WTC11 (cell line): ENCODE results near the gene NANOG. TPM values are rescaled to one million over a fixed set of nuclear protein-coding genes. Genes with fewer than 3 reads are reported as not detected.
A peak's percentile ranks its signal among the peaks of the same experiment; 100 is the strongest.
"Not testable (repeated sequence)": the region's sequence is repeated elsewhere in the genome, so short reads cannot be mapped to it uniquely, and the experiment has no call there.

ENCODE experiments used
- ATAC-seq: fragments of 200-7000 bp; cut with Tn5 transposase; 2 replicates; pipeline ENCODE4 v1.10.0; 2021; ENCODE audit warnings: mild to moderate bottlenecking, moderate library complexity
- CTCF ChIA-PET: fragments of 300-600 bp; sonication (Branson Sonifier 250); formaldehyde crosslinking; loops from one replicate; lab custom pipeline; 2021; ENCODE audit warnings: antibody characterized with exemption; lab: Charles Lee
- POLR2A ChIA-PET: fragments of 350-600 bp; sonication (Branson Sonifier 250); formaldehyde crosslinking; loops from one replicate; lab custom pipeline; 2021; ENCODE audit warnings: antibody characterized with exemption; lab: Charles Lee
- DNase-seq: peaks from one replicate; pipeline ENCODE4 v3.0.0; 2021; ENCODE audit warnings: low spot score
- H3K27ac Mint-ChIP-seq: 2 replicates; pipeline ENCODE4 v1.8.0; 2021; ENCODE audit warnings: mixed read lengths
- H3K27me3 Mint-ChIP-seq: 2 replicates; pipeline ENCODE4 v1.8.0; 2021; ENCODE audit warnings: low read depth, mild to moderate bottlenecking, moderate library complexity, mixed read lengths
- H3K36me3 Mint-ChIP-seq: 2 replicates; pipeline ENCODE4 v1.8.0; 2021; ENCODE audit warnings: mixed read lengths
- H3K4me1 Mint-ChIP-seq: 2 replicates; pipeline ENCODE4 v1.8.0; 2022; ENCODE audit warnings: mixed read lengths
- H3K4me3 Mint-ChIP-seq: 2 replicates; pipeline ENCODE4 v1.8.0; 2021; ENCODE audit warnings: mild to moderate bottlenecking, moderate library complexity, mixed read lengths
- H3K9me3 Mint-ChIP-seq: 2 replicates; pipeline ENCODE4 v1.8.0; 2021; ENCODE audit warnings: mixed read lengths
- FOXP4 ChIP-seq: sonication (generic); formaldehyde crosslinking; IDR thresholded peaks from 2 replicates; pipeline ENCODE4 v1.8.0; 2022; ENCODE audit warnings: mild to moderate bottlenecking, missing genetic modification reagents
- OVOL2 ChIP-seq: fragments of 250-450 bp; sonication (Bioruptor Pico); IDR thresholded peaks from 2 replicates; pipeline ENCODE4 v1.9.0; 2021; ENCODE audit warnings: mild to moderate bottlenecking, borderline replicate concordance
- TEAD1 ChIP-seq: sonication (generic); formaldehyde crosslinking; IDR thresholded peaks from 2 replicates; pipeline ENCODE4 v1.8.0; 2022; ENCODE audit warnings: mild to moderate bottlenecking, missing genetic modification reagents
- total RNA-seq: library from RNA; stranded (reverse); gene quantifications from 3 replicates; pipeline ENCODE4 v1.2.3, GENCODE V29; 2021

The NANOG gene
- total RNA-seq, 1 experiment from 2014 or later: 387 TPM

DNA sequence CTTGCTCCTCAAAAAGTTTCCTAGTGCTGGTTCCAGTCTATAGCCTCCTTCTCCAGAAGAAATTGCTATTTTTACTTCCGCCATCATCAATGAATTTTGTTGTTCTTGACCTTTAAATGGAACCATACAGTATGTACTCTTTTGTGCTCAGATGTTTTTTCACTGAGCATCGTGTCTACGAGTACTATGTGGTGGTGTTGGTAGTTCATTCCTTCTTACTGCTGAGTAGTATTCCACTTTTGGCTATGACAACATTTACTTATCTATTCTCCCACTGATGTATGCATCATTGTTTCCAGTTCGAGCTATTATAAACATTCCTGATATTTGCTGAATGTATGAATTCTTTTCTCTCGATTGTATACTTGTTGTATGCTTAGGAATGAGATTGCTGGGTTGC, 54.9 kb downstream of the NANOG start:
- CTCF ChIA-PET: interaction anchor here (1.1 kb wide), 1 partner anchor 38 kb away, joined by 3 read pairs; no protein-coding TSS in a partner anchor
- no peaks in the 10 kb centered on the region for H3K9me3 Mint-ChIP-seq
- TF ChIP-seq OVOL2 (CRISPR knock-in tag): no peak
- no peak for TF ChIP-seq TEAD1 (CRISPR knock-in tag)
- TF ChIP-seq FOXP4: no peak
- ATAC-seq (no peak), DNase-seq (no peak)
- no peak overlapping the region for H3K4me3 Mint-ChIP-seq
- POLR2A ChIA-PET: interaction anchor here (0.7 kb wide), 1 partner anchor 198 kb away, joined by 4 read pairs; no protein-coding TSS in a partner anchor
- 0 out of 2 replicates have a peak, but pooled peaks cover 3% of the 10 kb centered on the region for H3K36me3 Mint-ChIP-seq
- peak overlapping the region; percentile 77 for H3K27ac Mint-ChIP-seq
- H3K4me1 Mint-ChIP-seq: peaks cover 64% of the 10 kb centered on the region
- H3K27me3 Mint-ChIP-seq: no peaks in the 10 kb centered on the region

GRCh38 chr12:7847226-7848097, 58.3 kb downstream of the NANOG start:
- POLR2A ChIA-PET, H3K27me3 Mint-ChIP-seq, H3K9me3 Mint-ChIP-seq, DNase-seq: not testable (repeated sequence)
- peaks cover 12% of the 10 kb centered on the region; the same call in 1 of the 2 replicates for H3K36me3 Mint-ChIP-seq
- peak overlapping the region; percentile 96 for H3K27ac Mint-ChIP-seq
- H3K4me3 Mint-ChIP-seq: peak overlapping the region; percentile 1
- H3K4me1 Mint-ChIP-seq: peaks cover 72% of the 10 kb centered on the region
- CTCF ChIA-PET: interaction anchor here (0.8 kb wide), 1 partner anchor 86 kb away, joined by 3 read pairs; no protein-coding TSS in a partner anchor
- ATAC-seq: peak; percentile 50

DNA sequence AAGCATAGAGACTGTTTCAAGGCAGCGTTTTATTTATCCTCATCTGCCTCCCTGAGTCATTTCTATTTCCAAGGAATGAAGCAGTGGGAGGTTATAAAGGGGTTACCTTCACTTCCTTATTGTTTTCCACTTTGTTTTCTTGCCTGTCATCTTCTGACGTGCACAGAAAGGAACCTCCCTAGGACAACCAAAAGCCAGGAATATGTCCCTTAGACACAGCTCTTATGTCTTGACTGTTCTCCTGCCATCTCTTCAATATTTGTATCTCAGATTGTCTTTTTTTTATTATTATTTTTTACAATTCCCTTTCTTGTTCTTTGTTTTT, 58.9 kb downstream of the NANOG start:
- H3K27me3 Mint-ChIP-seq, POLR2A ChIA-PET, H3K4me3 Mint-ChIP-seq, ATAC-seq, H3K9me3 Mint-ChIP-seq, DNase-seq, CTCF ChIA-PET: not testable (repeated sequence)
- Mint-ChIP-seq H3K27ac (peak overlapping the region; percentile 96), H3K36me3 (peaks cover 12% of the 10 kb centered on the region; the same call in 1 of the 2 replicates), H3K4me1 (peaks cover 72% of the 10 kb centered on the region)

Other genes starting within 250 kb of the NANOG start
- gene APOBEC1, start 123.5 kb upstream of the NANOG start, total RNA-seq: not detected in 3 replicates
- gene GDF3, start 93.6 kb upstream of the NANOG start, total RNA-seq: 34.4 to 42.0 TPM (median 38.2 TPM) in 3 replicates
- 3.3 to 6.8 TPM (median 3.9 TPM) in 3 replicates for gene DPPA3, start 78.0 kb upstream of the NANOG start, total RNA-seq
- 0.50 TPM in 1 of 3 replicates, not detected in the others for gene CLEC4C, start 42.0 kb upstream of the NANOG start, total RNA-seq
- not detected in 3 replicates for gene NANOGNB, start 24.2 kb upstream of the NANOG start, total RNA-seq
- 24.4 to 28.8 TPM (median 26.7 TPM) in 3 replicates for gene SLC2A14, start 83.5 kb downstream of the NANOG start, total RNA-seq
- gene SLC2A3, start 146.8 kb downstream of the NANOG start, total RNA-seq: 717 to 819 TPM (median 816 TPM) in 3 replicates
- 10.3 to 12.7 TPM (median 10.4 TPM) in 3 replicates for gene FOXJ2, start 243.3 kb downstream of the NANOG start, total RNA-seq